Colonic mucosa (tissue), 4 donors: ENCODE data around the gene TIGD6. TPM values are rescaled to one million over a fixed set of nuclear protein-coding genes. Genes with fewer than 3 reads are reported as not detected.

Experiments used
- DNase-seq: peaks from one replicate; pipeline ENCODE4 v3.0.0-alpha.2; 2020
- H3K27ac ChIP-seq: fragments of 200-600 bp; one replicate; pipeline ENCODE4 v1.8.0; 2021
- H3K27me3 ChIP-seq: fragments of 200-600 bp; one replicate; pipeline ENCODE4 v1.8.0; 2021
- H3K36me3 ChIP-seq: fragments of 200-600 bp; one replicate; pipeline ENCODE4 v1.8.0; 2021
- H3K4me1 ChIP-seq: fragments of 200-600 bp; one replicate; pipeline ENCODE4 v1.8.0; 2021; ENCODE audit warnings: mild to moderate bottlenecking
- H3K4me3 ChIP-seq: fragments of 200-600 bp; one replicate; pipeline ENCODE4 v1.8.0; 2021
- H3K9ac ChIP-seq, 2 donors: one replicate each; pipeline ENCODE4 v1.7.0; 2013; ENCODE audit warnings: control low read depth in 2 of 2, low read depth in 2 of 2, low read length in 2 of 2
- H3K9me3 ChIP-seq: fragments of 200-600 bp; one replicate; pipeline ENCODE4 v1.8.0; 2021
- intact Hi-C: fragments of 100-400 bp; cut with DNase I; formaldehyde crosslinking; loops from one replicate; pipeline ENCODE4 v1.14.1; 2022
- total RNA-seq, 2 donors: library from RNA; stranded (reverse); fragmentation: NEBNext Ultra II Directional in 1 of 2; extraction: Animal tissue kit (Norgen Biotek cat#: 25700) in 1 of 2; gene quantifications; one replicate each; pipeline ENCODE4 v1.2.1, GENCODE V29; 2021
- TF ChIP-seq, protein P1 (sequence below): fragments of 200-600 bp; IDR thresholded peaks from one replicate; pipeline ENCODE4 v1.8.0; 2022; ENCODE audit warnings: antibody characterized with exemption, mild to moderate bottlenecking
- donor health status: healthy.
- donor health status: DM: no; HTN: no; CAD: no.
- donor health status: DM: no; HTN: no; CAD: no.

TIGD6 gene
- total RNA-seq, 2 donors from 2014 or later = 3.9 to 4.6 TPM

DNA sequence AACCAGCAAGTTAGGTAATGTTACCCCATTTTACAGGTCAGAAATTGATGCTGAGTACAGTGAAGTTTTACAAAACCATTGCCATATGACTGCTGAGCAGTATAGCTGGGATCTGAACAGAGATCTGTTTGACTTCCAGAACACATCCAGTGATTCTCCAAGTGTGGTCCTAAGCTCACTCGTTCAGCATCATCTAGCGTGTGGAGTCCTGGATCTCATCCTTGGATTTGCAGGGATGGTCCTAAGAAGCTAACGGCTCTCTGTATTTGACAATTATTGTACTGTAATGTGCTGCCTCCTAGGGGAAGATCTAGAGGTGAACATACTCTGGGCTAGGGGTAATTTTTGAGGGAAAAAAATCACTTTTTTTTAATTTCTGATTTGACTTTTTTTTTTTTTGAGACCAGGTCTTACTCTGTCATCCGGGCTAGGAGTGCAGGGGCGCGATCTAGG is 38.5 kb downstream of the TIGD6 start:
- intact Hi-C loops = loop anchor here (5.0 kb wide), 1 partner anchor 110 kb away; no protein-coding TSS in a partner anchor
- Histone ChIP-seq H3K27ac (peak overlapping the region; percentile 93), H3K4me3 (peak overlapping the region; percentile 84), H3K9ac (peak overlapping the region in 1 of 2 donors; percentile 82), H3K4me1 (no peaks in the 10 kb centered on the region), H3K27me3 (no peaks in the 10 kb centered on the region), H3K9me3 (no peaks in the 10 kb centered on the region), H3K36me3 (no peaks in the 10 kb centered on the region)
- DNase-seq = no peak
- TF ChIP-seq, protein P1, sequence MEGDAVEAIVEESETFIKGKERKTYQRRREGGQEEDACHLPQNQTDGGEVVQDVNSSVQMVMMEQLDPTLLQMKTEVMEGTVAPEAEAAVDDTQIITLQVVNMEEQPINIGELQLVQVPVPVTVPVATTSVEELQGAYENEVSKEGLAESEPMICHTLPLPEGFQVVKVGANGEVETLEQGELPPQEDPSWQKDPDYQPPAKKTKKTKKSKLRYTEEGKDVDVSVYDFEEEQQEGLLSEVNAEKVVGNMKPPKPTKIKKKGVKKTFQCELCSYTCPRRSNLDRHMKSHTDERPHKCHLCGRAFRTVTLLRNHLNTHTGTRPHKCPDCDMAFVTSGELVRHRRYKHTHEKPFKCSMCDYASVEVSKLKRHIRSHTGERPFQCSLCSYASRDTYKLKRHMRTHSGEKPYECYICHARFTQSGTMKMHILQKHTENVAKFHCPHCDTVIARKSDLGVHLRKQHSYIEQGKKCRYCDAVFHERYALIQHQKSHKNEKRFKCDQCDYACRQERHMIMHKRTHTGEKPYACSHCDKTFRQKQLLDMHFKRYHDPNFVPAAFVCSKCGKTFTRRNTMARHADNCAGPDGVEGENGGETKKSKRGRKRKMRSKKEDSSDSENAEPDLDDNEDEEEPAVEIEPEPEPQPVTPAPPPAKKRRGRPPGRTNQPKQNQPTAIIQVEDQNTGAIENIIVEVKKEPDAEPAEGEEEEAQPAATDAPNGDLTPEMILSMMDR = peak; percentile 27

DNA sequence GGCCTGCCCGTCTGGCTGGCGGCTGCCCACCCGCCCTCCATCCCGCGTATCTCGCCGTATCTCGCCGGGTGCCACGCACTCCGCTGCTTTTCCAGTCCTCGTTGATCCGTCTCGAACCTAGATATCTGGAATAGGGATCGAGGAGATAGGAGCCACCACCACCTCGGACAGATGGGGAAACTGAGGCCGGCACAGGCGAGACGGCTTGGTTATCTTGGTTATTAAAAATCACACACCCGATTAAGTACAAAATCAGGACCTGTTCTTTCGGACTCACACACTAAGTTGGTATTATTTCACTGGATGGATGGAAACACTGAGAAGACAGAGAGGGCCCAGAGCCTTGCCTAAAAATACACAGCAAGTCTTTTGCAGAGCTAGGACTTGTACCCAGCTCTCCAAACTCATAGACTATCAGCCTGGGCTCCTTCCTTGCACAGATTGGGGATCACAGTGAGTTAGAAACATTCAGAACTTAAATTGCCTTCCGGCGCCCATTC is 39.2 kb downstream of the TIGD6 start:
- Histone ChIP-seq H3K36me3 (no peaks in the 10 kb centered on the region), H3K4me1 (no peaks in the 10 kb centered on the region), H3K4me3 (peak overlapping the region; percentile 84), H3K9ac (peak overlapping the region; percentile 82 to 89), H3K27me3 (no peaks in the 10 kb centered on the region), H3K9me3 (no peaks in the 10 kb centered on the region), H3K27ac (peak overlapping the region; percentile 93)
- intact Hi-C loops = loop anchor here (5.0 kb wide), 1 partner anchor 109 kb away; no protein-coding TSS in a partner anchor
- DNase-seq = no peak
- TF ChIP-seq, protein P1 = no peak

DNA sequence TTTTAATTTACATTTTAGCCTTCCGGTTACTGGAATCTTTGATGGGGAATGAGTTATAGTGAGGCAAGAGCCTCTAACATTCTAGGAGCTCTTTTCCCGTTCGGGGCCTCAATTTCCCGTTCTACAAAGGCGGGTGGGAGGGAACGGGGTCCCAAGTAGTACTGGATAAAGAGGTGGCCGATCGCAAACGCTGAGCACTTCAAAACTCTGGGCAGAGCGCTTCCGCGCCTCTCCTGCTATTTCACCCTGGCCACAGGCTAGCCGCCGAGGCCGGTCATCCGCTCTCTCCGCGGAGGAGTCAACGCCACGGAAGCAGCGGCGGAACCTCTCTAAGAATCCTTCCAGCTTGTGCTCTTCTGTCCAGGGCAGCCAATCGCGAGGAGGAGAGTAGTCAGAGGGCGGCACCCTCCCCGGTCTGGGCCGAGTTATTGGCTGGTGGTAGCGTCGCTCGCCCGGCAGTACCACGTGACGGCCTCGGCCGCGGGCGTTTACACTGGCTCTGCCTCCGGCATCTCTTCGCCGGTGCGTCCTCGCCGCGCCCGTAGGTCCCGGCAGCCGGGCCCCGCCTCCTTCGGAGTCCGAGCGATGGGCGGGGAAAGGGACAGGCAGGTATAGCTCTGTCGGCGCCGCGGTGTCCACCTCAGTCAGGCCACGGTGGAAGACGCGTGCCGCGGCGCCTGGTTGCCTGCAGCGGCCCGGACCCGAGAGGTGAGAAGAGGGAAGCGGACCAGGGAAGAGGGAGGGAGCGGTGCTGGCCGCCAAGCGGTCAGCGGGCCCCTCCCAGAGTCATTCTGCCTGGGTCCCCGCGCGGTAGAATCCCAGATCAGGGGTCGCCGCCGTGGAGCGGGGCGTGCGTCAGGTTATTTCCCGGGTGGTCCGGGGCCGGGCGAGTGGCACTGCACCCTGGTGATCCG is 39.9 kb downstream of the TIGD6 start, which contains the start of gene SLC26A2:
Gene SLC26A2, plus strand, starts transcription at position 487 of the 914 bp plus-strand sequence. CDS start 16,895 bp downstream, outside the sequence.
- no peaks in the 10 kb centered on the region for H3K4me1 ChIP-seq
- no peaks in the 10 kb centered on the region for H3K27me3 ChIP-seq
- H3K4me3 ChIP-seq = peak within 1 kb of the TSS; percentile 84
- H3K9ac ChIP-seq = peak within 1 kb of the TSS; percentile 82 to 89
- no peaks in the 10 kb centered on the region for H3K36me3 ChIP-seq
- intact Hi-C loops = loop anchor here (5.0 kb wide), 1 partner anchor 108 kb away; no protein-coding TSS in a partner anchor
- DNase-seq = peak; percentile 99
- peak within 1 kb of the TSS; percentile 93 for H3K27ac ChIP-seq
- TF ChIP-seq, protein P1 = no peak
- no peaks in the 10 kb centered on the region for H3K9me3 ChIP-seq

DNA sequence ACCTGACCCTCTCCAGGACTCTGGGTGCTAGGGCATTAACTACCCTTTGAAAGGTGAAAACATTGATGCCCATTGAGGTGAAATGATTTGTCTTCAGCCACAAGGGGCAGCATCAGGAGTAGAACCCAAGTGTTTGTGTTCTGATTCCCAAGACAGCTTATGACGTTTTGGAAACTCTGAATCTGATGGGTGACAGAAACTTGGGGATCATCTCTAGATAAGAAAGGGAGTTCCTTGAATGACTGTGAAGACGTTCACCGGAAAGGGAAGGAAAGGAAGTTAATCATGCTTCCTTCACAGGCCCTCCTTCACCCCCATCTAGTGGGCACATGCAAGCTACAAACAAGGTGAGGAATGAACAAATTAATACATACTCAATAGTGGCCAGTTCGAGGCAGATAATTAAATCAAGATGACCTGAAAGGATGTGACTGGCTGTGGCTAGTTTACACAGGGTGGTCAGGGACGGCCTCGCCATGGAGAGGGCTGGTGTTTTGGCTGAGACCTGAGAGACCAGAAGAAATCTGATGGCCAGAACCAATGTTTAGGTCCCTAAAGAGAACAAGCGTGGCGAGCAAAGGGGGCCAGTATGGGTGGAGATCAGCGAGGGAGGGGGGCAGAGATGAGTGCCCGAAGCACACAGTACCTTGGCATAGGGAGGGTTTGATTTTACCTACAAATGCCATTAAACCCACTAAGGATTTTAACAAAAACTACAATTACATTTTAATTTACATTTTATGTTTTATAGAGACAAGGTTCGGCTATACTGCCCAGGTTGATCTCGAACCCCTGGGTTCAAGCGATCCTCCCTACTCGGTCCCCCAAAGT is 40.8 kb downstream of the TIGD6 start:
- Histone ChIP-seq H3K9me3 (no peaks in the 10 kb centered on the region), H3K4me3 (peak overlapping the region; percentile 84), H3K4me1 (no peaks in the 10 kb centered on the region), H3K9ac (peak overlapping the region; percentile 57 to 82), H3K27ac (peak overlapping the region; percentile 93), H3K27me3 (no peaks in the 10 kb centered on the region), H3K36me3 (no peaks in the 10 kb centered on the region)
- TF ChIP-seq, protein P1 = peak; percentile 55
- intact Hi-C loops = loop anchor here (5.0 kb wide), 1 partner anchor 107 kb away; no protein-coding TSS in a partner anchor
- DNase-seq = no peak

DNA sequence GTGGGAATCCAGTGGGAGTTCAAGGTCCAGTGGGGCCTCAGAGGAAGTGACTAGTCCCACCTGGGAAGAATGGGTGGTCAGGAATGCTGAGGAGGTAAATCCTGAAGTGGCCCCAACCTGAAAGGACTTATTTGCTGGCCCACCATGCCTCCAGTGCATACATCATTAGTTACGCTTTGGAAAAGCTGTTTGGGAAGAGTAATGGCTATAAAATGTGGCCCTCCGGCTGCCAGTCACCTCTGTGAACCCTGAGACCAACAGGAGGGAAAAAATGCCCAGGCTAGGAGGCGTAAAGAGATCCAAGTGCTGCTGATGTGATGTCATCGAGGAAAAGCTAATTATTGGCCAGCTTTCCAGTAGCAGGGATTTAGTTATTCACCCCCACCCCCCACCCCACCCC is 42.6 kb downstream of the TIGD6 start:
- Histone ChIP-seq H3K9ac (peak overlapping the region in 1 of 2 donors; percentile 46), H3K4me1 (no peaks in the 10 kb centered on the region), H3K4me3 (no peak overlapping the region), H3K27me3 (no peaks in the 10 kb centered on the region), H3K27ac (peak overlapping the region; percentile 15), H3K9me3 (no peaks in the 10 kb centered on the region), H3K36me3 (no peaks in the 10 kb centered on the region)
- TF ChIP-seq, protein P1 = no peak
- no peak for DNase-seq
- intact Hi-C loops = no loop called here
